Measurements from ENCODE around the gene TOP3B.

GRCh38 chr22:21961886-21962654 is 20.5 kb downstream of the TOP3B start:
- TF ChIP-seq CTCF (IDR thresholded peaks at IDR 0.05), result no peak
- TF ChIP-seq EZH2phosphoT487 (IDR thresholded peaks at IDR 0.05), result no peak

Measured in neural progenitor cell (in vitro differentiated cells).